PC-9 (cell line): ENCODE measurements around the gene DES. TPM values are rescaled to one million over a fixed set of nuclear protein-coding genes. Genes with fewer than 3 reads are reported as not detected.

Experiments
- BruUV-seq: library from RNA; stranded (reverse); fragments of 400-500 nt; replicated peaks from 2 replicates; lab custom pipeline; 2021; lab: Mats Ljungman, UMichigan
- CTCF ChIA-PET: fragments of 300-600 bp; sonication (Branson Sonifier 250); formaldehyde crosslinking; loops from one replicate; lab custom pipeline; 2022; ENCODE audit warnings: antibody characterized with exemption; lab: Charles Lee
- POLR2A ChIA-PET: fragments of 300-600 bp; sonication (Branson Sonifier 250); formaldehyde crosslinking; loops from one replicate; lab custom pipeline; 2022; ENCODE audit warnings: antibody characterized with exemption; ENCODE audit not compliant: unreplicated experiment; lab: Charles Lee
- DNase-seq, 2 experiments: peaks; one replicate each; pipeline versions ENCODE4 v3.0.0 to v3.0.0-alpha.2; 2015 to 2022; ENCODE audit warnings: mixed read lengths in 1 of 2
- H2AFZ ChIP-seq: fragments of 200-600 bp; sonication (generic); 2 replicates; pipeline ENCODE4 v1.8.1; 2017; ENCODE audit warnings: antibody characterized with exemption
- H3F3A ChIP-seq: fragments of 200-600 bp; sonication (generic); 2 replicates; pipeline ENCODE4 v1.8.1; 2017; ENCODE audit warnings: antibody characterized with exemption, mild to moderate bottlenecking, low read depth; ENCODE audit not compliant: insufficient read depth
- H3K27ac ChIP-seq: fragments of 200-600 bp; sonication (generic); 2 replicates; pipeline ENCODE4 v1.6.1; 2016; ENCODE audit warnings: mixed run types
- H3K27me3 ChIP-seq: fragments of 200-600 bp; sonication (generic); 2 replicates; pipeline ENCODE4 v1.6.1; 2016; ENCODE audit warnings: low read depth, mixed run types; ENCODE audit not compliant: insufficient read depth
- H3K36me3 ChIP-seq: fragments of 200-600 bp; sonication (generic); 2 replicates; pipeline ENCODE4 v1.6.1; 2016; ENCODE audit warnings: low read depth, mixed run types
- H3K4me1 ChIP-seq: fragments of 200-600 bp; sonication (generic); replicated peaks from 2 replicates; pipeline ENCODE4 v1.6.1; 2016; ENCODE audit warnings: mixed run types; ENCODE audit not compliant: insufficient read depth
- H3K4me2 ChIP-seq: fragments of 200-600 bp; sonication (generic); 2 replicates; pipeline ENCODE4 v1.6.1; 2017; ENCODE audit warnings: mixed run types
- H3K4me3 ChIP-seq: fragments of 200-600 bp; sonication (generic); 2 replicates; pipeline ENCODE4 v1.6.1; 2016; ENCODE audit warnings: mixed run types
- H3K79me2 ChIP-seq: fragments of 200-600 bp; sonication (generic); 2 replicates; pipeline ENCODE4 v1.6.1; 2017; ENCODE audit warnings: low read depth, mixed run types
- H3K9me2 ChIP-seq: fragments of 200-600 bp; sonication (generic); 2 replicates; pipeline ENCODE4 v1.8.1; 2017; ENCODE audit warnings: mild to moderate bottlenecking; ENCODE audit not compliant: insufficient read depth
- H3K9me3 ChIP-seq: fragments of 200-600 bp; sonication (generic); 2 replicates; pipeline ENCODE4 v1.8.1; 2016; ENCODE audit warnings: low read depth; ENCODE audit not compliant: insufficient read depth
- H4K20me1 ChIP-seq: fragments of 200-600 bp; sonication (generic); 2 replicates; pipeline ENCODE4 v1.8.1; 2017; ENCODE audit not compliant: insufficient read depth
- CTCF ChIP-seq: fragments of 200-600 bp; sonication (generic); conservative IDR thresholded peaks from 2 replicates; pipeline ENCODE4 v1.6.1; 2017; ENCODE audit warnings: mixed run types, antibody characterized with exemption, mild to moderate bottlenecking, moderate library complexity
- EZH2 ChIP-seq: fragments of 200-600 bp; sonication (generic); IDR thresholded peaks from 2 replicates; pipeline ENCODE4 v1.8.0; 2017; ENCODE audit warnings: antibody characterized with exemption, low read depth
- intact Hi-C: fragments of 100-400 bp; cut with micrococcal nuclease; formaldehyde crosslinking; loops from one replicate; pipeline ENCODE4 v1.10.0; 2022; ENCODE audit not compliant: unreplicated experiment
- total RNA-seq: library from RNA; stranded (reverse); gene quantifications from 2 replicates; pipeline ENCODE4 v1.2.3, GENCODE V29; 2021

Gene DES
- total RNA-seq, 1 experiment from 2014 or later = not detected

- no TSS peak for BruUV-seq
- CTCF ChIA-PET = no interaction called here
- no peak for TF ChIP-seq CTCF
- TF ChIP-seq EZH2 = no peak
- no peak overlapping the region for H3K4me3 ChIP-seq
- H3K27ac ChIP-seq = no peak overlapping the region
- H3K27me3 ChIP-seq = 0 out of 2 replicates have a peak, but pooled peaks cover 3% of the 10 kb centered on the region
- no peaks in the 10 kb centered on the region for H3F3A ChIP-seq
- H3K4me2 ChIP-seq = no peak overlapping the region
- H3K36me3 ChIP-seq = no peaks in the 10 kb centered on the region
- H3K9me2 ChIP-seq = no peaks in the 10 kb centered on the region
- intact Hi-C loops = no loop called here
- POLR2A ChIA-PET = no interaction called here
- no peaks in the 10 kb centered on the region for H3K4me1 ChIP-seq
- H2AFZ ChIP-seq = no peak overlapping the region
- no peaks in the 10 kb centered on the region for H4K20me1 ChIP-seq
- no peaks in the 10 kb centered on the region for H3K79me2 ChIP-seq
- no peaks in the 10 kb centered on the region for H3K9me3 ChIP-seq
- no peak for DNase-seq
Measured at GRCh38 chr2:219417374-219417773, 803 bp upstream of the DES start.

- Histone ChIP-seq H3K4me2 (no peak overlapping the region), H3K4me1 (no peaks in the 10 kb centered on the region), H3F3A (no peaks in the 10 kb centered on the region), H4K20me1 (no peaks in the 10 kb centered on the region), H2AFZ (no peak overlapping the region), H3K9me2 (no peaks in the 10 kb centered on the region), H3K27ac (no peak overlapping the region), H3K36me3 (no peaks in the 10 kb centered on the region), H3K9me3 (no peaks in the 10 kb centered on the region), H3K4me3 (no peak overlapping the region), H3K79me2 (no peaks in the 10 kb centered on the region), H3K27me3 (no peaks in the 10 kb centered on the region)
- TF ChIP-seq EZH2 (no peak), CTCF (no peak)
- no peak for DNase-seq
- intact Hi-C loops = no loop called here
- ChIA-PET CTCF (no interaction called here), POLR2A (no interaction called here)
- BruUV-seq = no TSS peak
Measured at GRCh38 chr2:219419012-219419324, 791 bp downstream of the DES start.

- ChIA-PET POLR2A (no interaction called here), CTCF (no interaction called here)
- DNase-seq = no peak
- no peak overlapping the region for H3K27ac ChIP-seq
- H3K9me3 ChIP-seq = no peaks in the 10 kb centered on the region
- H3K9me2 ChIP-seq = no peaks in the 10 kb centered on the region
- H3F3A ChIP-seq = no peaks in the 10 kb centered on the region
- H3K4me3 ChIP-seq = no peak overlapping the region
- no peak overlapping the region for H3K4me2 ChIP-seq
- no peaks in the 10 kb centered on the region for H3K27me3 ChIP-seq
- TF ChIP-seq CTCF (no peak), EZH2 (no peak)
- no peaks in the 10 kb centered on the region for H4K20me1 ChIP-seq
- H2AFZ ChIP-seq = no peak overlapping the region
- H3K4me1 ChIP-seq = no peaks in the 10 kb centered on the region
- H3K36me3 ChIP-seq = no peaks in the 10 kb centered on the region
- no peaks in the 10 kb centered on the region for H3K79me2 ChIP-seq
- intact Hi-C loops = no loop called here
- BruUV-seq = no TSS peak
Measured at GRCh38 chr2:219419331-219420197, 1.4 kb downstream of the DES start.
